ENCODE results near the gene SDS. TPM values are rescaled to one million over a fixed set of nuclear protein-coding genes. Genes with fewer than 3 reads are reported as not detected.

The SDS gene
- total and polyA plus RNA-seq, 4 donors, result 0.39 to 2.4 (median 0.99) TPM

GRCh38 chr12:113386866-113387566, 16.7 kb downstream of the SDS start:
- DNase-seq (ENCODE audit: low read depth in 4 of 6, low spot score in 6 of 6), result no peak
- Histone ChIP-seq H3K4me1 (ENCODE audit: control insufficient read depth, insufficient read depth, low read length) (no peaks in the 10 kb centered on the region), H3K27me3 (ENCODE audit: control insufficient read depth, insufficient read depth, low read length) (no peaks in the 10 kb centered on the region), H3K9me3 (ENCODE audit: control insufficient read depth, insufficient read depth, low read length) (no peaks in the 10 kb centered on the region), H3K4me3 (ENCODE audit: low read depth, low read length) (no peak overlapping the region), H3K27ac (ENCODE audit: low read depth, low read length) (no peak overlapping the region), H3K36me3 (ENCODE audit: control insufficient read depth, insufficient read depth, low read length) (peaks cover 84% of the 10 kb centered on the region)
- WGBS (ENCODE audit: insufficient coverage), result 95% methylated on average over 11 of the region's 12 CpGs

- no peak overlapping the region for H3K4me3 ChIP-seq (ENCODE audit: low read depth, low read length)
- no peaks in the 10 kb centered on the region for H3K27me3 ChIP-seq (ENCODE audit: control insufficient read depth, insufficient read depth, low read length)
- DNase-seq (ENCODE audit: low read depth in 4 of 6, low spot score in 6 of 6), result no peak
- H3K9me3 ChIP-seq (ENCODE audit: control insufficient read depth, insufficient read depth, low read length), result no peaks in the 10 kb centered on the region
- peaks cover 14% of the 10 kb centered on the region for H3K4me1 ChIP-seq (ENCODE audit: control insufficient read depth, insufficient read depth, low read length)
- no peak overlapping the region for H3K27ac ChIP-seq (ENCODE audit: low read depth, low read length)
- H3K36me3 ChIP-seq (ENCODE audit: control insufficient read depth, insufficient read depth, low read length), result peaks cover 90% of the 10 kb centered on the region
- WGBS (ENCODE audit: insufficient coverage), result 92% methylated on average over 5 of the region's 6 CpGs
Measured at GRCh38 chr12:113385282-113385882, 18.3 kb downstream of the SDS start.

GRCh38 chr12:113384778-113385177, 18.9 kb downstream of the SDS start:
- H3K36me3 ChIP-seq (ENCODE audit: control insufficient read depth, insufficient read depth, low read length), result peaks cover 90% of the 10 kb centered on the region
- no peak overlapping the region for H3K27ac ChIP-seq (ENCODE audit: low read depth, low read length)
- H3K9me3 ChIP-seq (ENCODE audit: control insufficient read depth, insufficient read depth, low read length), result no peaks in the 10 kb centered on the region
- WGBS (ENCODE audit: insufficient coverage), result 91% methylated on average over 10 of the region's 14 CpGs
- DNase-seq (ENCODE audit: low read depth in 4 of 6, low spot score in 6 of 6), result no peak
- no peak overlapping the region for H3K4me3 ChIP-seq (ENCODE audit: low read depth, low read length)
- peaks cover 14% of the 10 kb centered on the region for H3K4me1 ChIP-seq (ENCODE audit: control insufficient read depth, insufficient read depth, low read length)
- no peaks in the 10 kb centered on the region for H3K27me3 ChIP-seq (ENCODE audit: control insufficient read depth, insufficient read depth, low read length)

GRCh38 chr12:113382206-113382605, 21.5 kb downstream of the SDS start:
- Histone ChIP-seq H3K27ac (ENCODE audit: low read depth, low read length) (no peak overlapping the region), H3K4me1 (ENCODE audit: control insufficient read depth, insufficient read depth, low read length) (peaks cover 14% of the 10 kb centered on the region), H3K27me3 (ENCODE audit: control insufficient read depth, insufficient read depth, low read length) (no peaks in the 10 kb centered on the region), H3K9me3 (ENCODE audit: control insufficient read depth, insufficient read depth, low read length) (no peaks in the 10 kb centered on the region), H3K36me3 (ENCODE audit: control insufficient read depth, insufficient read depth, low read length) (peaks cover 77% of the 10 kb centered on the region), H3K4me3 (ENCODE audit: low read depth, low read length) (no peak overlapping the region)
- WGBS (ENCODE audit: insufficient coverage), result 97% methylated on average over 4 of the region's 4 CpGs
- no peak for DNase-seq (ENCODE audit: low read depth in 4 of 6, low spot score in 6 of 6)

- DNase-seq (ENCODE audit: low read depth in 4 of 6, low spot score in 6 of 6), result peak in 4 of 6 donors; percentile 7 to 88 (median 56)
- Histone ChIP-seq H3K36me3 (ENCODE audit: control insufficient read depth, insufficient read depth, low read length) (peaks cover 74% of the 10 kb centered on the region), H3K4me1 (ENCODE audit: control insufficient read depth, insufficient read depth, low read length) (peaks cover 14% of the 10 kb centered on the region), H3K27me3 (ENCODE audit: control insufficient read depth, insufficient read depth, low read length) (no peaks in the 10 kb centered on the region), H3K4me3 (ENCODE audit: low read depth, low read length) (no peak overlapping the region), H3K9me3 (ENCODE audit: control insufficient read depth, insufficient read depth, low read length) (no peaks in the 10 kb centered on the region), H3K27ac (ENCODE audit: low read depth, low read length) (no peak overlapping the region)
- no CpG with 5 or more reads among the region's 11 CpGs for WGBS (ENCODE audit: insufficient coverage)
Measured at GRCh38 chr12:113381220-113381619, 22.5 kb downstream of the SDS start.

GRCh38 chr12:113378291-113378690, 25.4 kb downstream of the SDS start:
- Histone ChIP-seq H3K4me1 (ENCODE audit: control insufficient read depth, insufficient read depth, low read length) (peaks cover 14% of the 10 kb centered on the region), H3K27ac (ENCODE audit: low read depth, low read length) (no peak overlapping the region), H3K27me3 (ENCODE audit: control insufficient read depth, insufficient read depth, low read length) (no peaks in the 10 kb centered on the region), H3K9me3 (ENCODE audit: control insufficient read depth, insufficient read depth, low read length) (no peaks in the 10 kb centered on the region), H3K4me3 (ENCODE audit: low read depth, low read length) (no peak overlapping the region), H3K36me3 (ENCODE audit: control insufficient read depth, insufficient read depth, low read length) (peaks cover 73% of the 10 kb centered on the region)
- WGBS (ENCODE audit: insufficient coverage), result 83% methylated on average over 2 of the region's 3 CpGs
- DNase-seq (ENCODE audit: low read depth in 4 of 6, low spot score in 6 of 6), result no peak

GRCh38 chr12:113374823-113375428, 28.8 kb downstream of the SDS start:
- H3K27me3 ChIP-seq (ENCODE audit: control insufficient read depth, insufficient read depth, low read length), result no peaks in the 10 kb centered on the region
- H3K4me3 ChIP-seq (ENCODE audit: low read depth, low read length), result no peak overlapping the region
- no peaks in the 10 kb centered on the region for H3K9me3 ChIP-seq (ENCODE audit: control insufficient read depth, insufficient read depth, low read length)
- no peak for DNase-seq (ENCODE audit: low read depth in 4 of 6, low spot score in 6 of 6)
- WGBS (ENCODE audit: insufficient coverage), result 82% methylated on average over 3 of the region's 4 CpGs
- H3K27ac ChIP-seq (ENCODE audit: low read depth, low read length), result no peak overlapping the region
- peaks cover 73% of the 10 kb centered on the region for H3K36me3 ChIP-seq (ENCODE audit: control insufficient read depth, insufficient read depth, low read length)
- peaks cover 2% of the 10 kb centered on the region for H3K4me1 ChIP-seq (ENCODE audit: control insufficient read depth, insufficient read depth, low read length)

- WGBS (ENCODE audit: insufficient coverage), result 37% methylated on average over 2 of the region's 3 CpGs
- Histone ChIP-seq H3K36me3 (ENCODE audit: control insufficient read depth, insufficient read depth, low read length) (peaks cover 68% of the 10 kb centered on the region), H3K4me1 (ENCODE audit: control insufficient read depth, insufficient read depth, low read length) (peaks cover 3% of the 10 kb centered on the region), H3K27ac (ENCODE audit: low read depth, low read length) (no peak overlapping the region), H3K27me3 (ENCODE audit: control insufficient read depth, insufficient read depth, low read length) (no peaks in the 10 kb centered on the region), H3K9me3 (ENCODE audit: control insufficient read depth, insufficient read depth, low read length) (no peaks in the 10 kb centered on the region), H3K4me3 (ENCODE audit: low read depth, low read length) (no peak overlapping the region)
- no peak for DNase-seq (ENCODE audit: low read depth in 4 of 6, low spot score in 6 of 6)
Measured at GRCh38 chr12:113373969-113374368, 29.7 kb downstream of the SDS start.

- WGBS (ENCODE audit: insufficient coverage), result 100% methylated on average over 3 of the region's 3 CpGs
- peaks cover 71% of the 10 kb centered on the region for H3K36me3 ChIP-seq (ENCODE audit: control insufficient read depth, insufficient read depth, low read length)
- H3K4me3 ChIP-seq (ENCODE audit: low read depth, low read length), result no peak overlapping the region
- DNase-seq (ENCODE audit: low read depth in 4 of 6, low spot score in 6 of 6), result no peak
- H3K27me3 ChIP-seq (ENCODE audit: control insufficient read depth, insufficient read depth, low read length), result no peaks in the 10 kb centered on the region
- no peaks in the 10 kb centered on the region for H3K9me3 ChIP-seq (ENCODE audit: control insufficient read depth, insufficient read depth, low read length)
- H3K27ac ChIP-seq (ENCODE audit: low read depth, low read length), result no peak overlapping the region
- H3K4me1 ChIP-seq (ENCODE audit: control insufficient read depth, insufficient read depth, low read length), result peaks cover 3% of the 10 kb centered on the region
Measured at GRCh38 chr12:113373440-113373839, 30.2 kb downstream of the SDS start.

- no peaks in the 10 kb centered on the region for H3K27me3 ChIP-seq (ENCODE audit: control insufficient read depth, insufficient read depth, low read length)
- 100% methylated on average over 3 of the region's 9 CpGs for WGBS (ENCODE audit: insufficient coverage)
- peaks cover 3% of the 10 kb centered on the region for H3K4me1 ChIP-seq (ENCODE audit: control insufficient read depth, insufficient read depth, low read length)
- H3K4me3 ChIP-seq (ENCODE audit: low read depth, low read length), result no peak overlapping the region
- H3K9me3 ChIP-seq (ENCODE audit: control insufficient read depth, insufficient read depth, low read length), result no peaks in the 10 kb centered on the region
- peaks cover 73% of the 10 kb centered on the region for H3K36me3 ChIP-seq (ENCODE audit: control insufficient read depth, insufficient read depth, low read length)
- no peak overlapping the region for H3K27ac ChIP-seq (ENCODE audit: low read depth, low read length)
- DNase-seq (ENCODE audit: low read depth in 4 of 6, low spot score in 6 of 6), result no peak
Measured at GRCh38 chr12:113372371-113372770, 31.3 kb downstream of the SDS start.

Measured in spinal cord (tissue), 10 donors.